A549 (cell line): ENCODE data around the gene ACTR3C. TPM values are rescaled to one million over a fixed set of nuclear protein-coding genes. Genes with fewer than 3 reads are reported as not detected.

ENCODE experiments used
- ATAC-seq, 2 experiments: fragments of 200-7000 bp in 1 of 2; fragments of >200 bp in 1 of 2; cut with Nextera tagmentation in 1 of 2; cut with Tn5 transposase in 1 of 2; 3 replicates each; pipeline versions ENCODE4 v1.8.0 to v1.9.1; 2018 to 2020; ENCODE audit warnings: mild to moderate bottlenecking in 1 of 2, moderate library complexity in 1 of 2
- CTCF ChIA-PET: fragments of 300-600 bp; sonication (Branson Sonifier 250); formaldehyde crosslinking; extraction: SDS; loops from one replicate; lab custom pipeline; 2021; ENCODE audit warnings: antibody characterized with exemption, inconsistent platforms; lab: Yijun Ruan, JAX
- POLR2A ChIA-PET: fragments of 350-600 bp; formaldehyde crosslinking; extraction: SDS; loops from one replicate; lab custom pipeline; 2021; ENCODE audit warnings: antibody characterized with exemption, inconsistent platforms; lab: Yijun Ruan, JAX
- DNase-seq, 2 experiments: peaks; one replicate each; pipeline versions ENCODE4 v3.0.0 to v3.0.0-alpha.2; 2011 to 2016; ENCODE audit warnings: low read depth in 1 of 2, low spot score in 1 of 2
- FAIRE-seq: peaks from 2 replicates; lab custom pipeline; 2011; peaks lifted over from hg19 to GRCh38; lab: Jason Lieb, UNC
- H3K27ac ChIP-seq, 2 experiments: fragments of >200 bp; sonication (Bioruptor Twin); formaldehyde crosslinking; 3 replicates each; pipeline ENCODE4 v1.5.1; 2016 to 2017
- H3K4me1 ChIP-seq: fragments of >200 bp; sonication (Bioruptor Twin); formaldehyde crosslinking; 3 replicates; pipeline ENCODE4 v1.6.1; 2016
- H3K4me2 ChIP-seq: fragments of >200 bp; sonication (Bioruptor Twin); formaldehyde crosslinking; 3 replicates; pipeline ENCODE4 v1.6.1; 2016
- H3K4me3 ChIP-seq: fragments of >200 bp; sonication (Bioruptor Twin); formaldehyde crosslinking; 3 replicates; pipeline ENCODE4 v1.5.1; 2016
- H3K9me3 ChIP-seq: fragments of >200 bp; sonication (Bioruptor Twin); formaldehyde crosslinking; 3 replicates; pipeline ENCODE4 v1.6.1; 2016
- CHD4 ChIP-seq: fragments of 200-600 bp; sonication (generic); IDR thresholded peaks from 2 replicates; pipeline ENCODE4 v1.6.1; 2016; ENCODE audit warnings: antibody characterized with exemption, mild to moderate bottlenecking, borderline replicate concordance
- EHF ChIP-seq: fragments of 250-450 bp; sonication (Bioruptor Pico); IDR thresholded peaks from 2 replicates; pipeline ENCODE4 v1.5.0; 2020; ENCODE audit warnings: mild to moderate bottlenecking
- ELK1 ChIP-seq: fragments of 150-350 bp; IDR thresholded peaks from 2 replicates; pipeline ENCODE4 v1.6.1; 2014; ENCODE audit warnings: low read depth, mild to moderate bottlenecking, low read length
- EP300 ChIP-seq, 2 experiments: fragments of >200 bp; sonication (Bioruptor Twin); formaldehyde crosslinking; IDR thresholded peaks; 2 replicates in 1 of 2; 3 replicates in 1 of 2; pipeline ENCODE4 v1.6.1; 2016 to 2017
- FOSB ChIP-seq: fragments of 250-450 bp; sonication (Bioruptor Pico); IDR thresholded peaks from 2 replicates; pipeline ENCODE4 v1.5.0; 2020; ENCODE audit warnings: mild to moderate bottlenecking, moderate library complexity
- HDAC2 ChIP-seq: fragments of 200-600 bp; sonication (generic); IDR thresholded peaks from 2 replicates; pipeline ENCODE4 v1.6.1; 2016
- HES2 ChIP-seq: fragments of >200 bp; sonication (Bioruptor Twin); formaldehyde crosslinking; IDR thresholded peaks from 2 replicates; pipeline ENCODE4 v1.6.1; 2016
- HOXA7 ChIP-seq: fragments of 250-450 bp; sonication (Bioruptor Pico); IDR thresholded peaks from 2 replicates; pipeline ENCODE4 v1.5.0; 2020; ENCODE audit warnings: mild to moderate bottlenecking, moderate library complexity
- HOXB13 ChIP-seq: fragments of 250-450 bp; sonication (Bioruptor Pico); IDR thresholded peaks from 2 replicates; pipeline ENCODE4 v1.5.0; 2020; ENCODE audit warnings: low read depth, mild to moderate bottlenecking, moderate library complexity
- HOXB5 ChIP-seq: fragments of 250-450 bp; sonication (Bioruptor Pico); IDR thresholded peaks from 2 replicates; pipeline ENCODE4 v1.5.0; 2020; ENCODE audit warnings: mild to moderate bottlenecking, moderate library complexity
- JUNB ChIP-seq: fragments of >200 bp; sonication (Bioruptor Twin); formaldehyde crosslinking; IDR thresholded peaks from 2 replicates; pipeline ENCODE4 v1.6.1; 2016
- KDM1A ChIP-seq: fragments of 200-600 bp; sonication (generic); IDR thresholded peaks from 2 replicates; pipeline ENCODE4 v1.6.1; 2016; ENCODE audit warnings: low read depth, mild to moderate bottlenecking
- MAFK ChIP-seq: fragments of 450-650 bp; IDR thresholded peaks from 2 replicates; pipeline ENCODE4 v1.6.1; 2014; ENCODE audit not compliant: partially characterized antibody
- MAX ChIP-seq: IDR thresholded peaks from 2 replicates; pipeline ENCODE4 v1.6.1; 2012
- MYC ChIP-seq: IDR thresholded peaks from 2 replicates; pipeline ENCODE4 v1.6.1; 2012; ENCODE audit warnings: mild to moderate bottlenecking, inconsistent platforms, low read length, improper control_type of control experiment, borderline replicate concordance
- POLR2AphosphoS2 ChIP-seq: conservative IDR thresholded peaks from 2 replicates; pipeline ENCODE4 v1.6.1; 2012; ENCODE audit warnings: low read length, improper control_type of control experiment, inconsistent platforms
- SMC3 ChIP-seq: fragments of >200 bp; sonication (Bioruptor Twin); formaldehyde crosslinking; IDR thresholded peaks from 3 replicates; pipeline ENCODE4 v1.6.1; 2018; ENCODE audit warnings: inconsistent platforms
- USF2 ChIP-seq: fragments of 450-650 bp; IDR thresholded peaks from 2 replicates; pipeline ENCODE4 v1.6.1; 2014; ENCODE audit warnings: antibody characterized with exemption
- ZFP36 ChIP-seq: fragments of 450-650 bp; IDR thresholded peaks from 2 replicates; pipeline ENCODE4 v1.6.1; 2014; ENCODE audit warnings: borderline replicate concordance; ENCODE audit not compliant: partially characterized antibody
- WGBS: methylation state at CpG from one replicate; pipeline ENCODE4 v1.1.6; 2017; ENCODE audit errors: missing lambda C conversion rate; 5-methylcytosine and 5-hydroxymethylcytosine counted together
- polyA plus RNA-seq, 4 experiments: library from polyadenylated mRNA; depleted of rRNA in 3 of 4; stranded (reverse); fragments of >200 nt; fragmentation: RNase III in 1 of 4; extraction: RNeasy Plus Mini Kit Qiagen cat#74134 plus additional on column Dnase treatment in 1 of 4; gene quantifications; 2 replicates in 3 of 4; 3 replicates in 1 of 4; pipeline ENCODE4 v1.2.3, GENCODE V29; 2011 to 2017

ACTR3C gene
- polyA plus RNA-seq, 2 of the 4 experiments (the other 2 are of a cell fraction) = 0.43 TPM

GRCh38 chr7:150356265-150356897 lies 33.0 kb upstream of the ACTR3C start (continued):
- peak; percentile 68 for TF ChIP-seq SMC3
- TF ChIP-seq HDAC2 = no peak
- no peak for TF ChIP-seq MYC
- TF ChIP-seq CHD4 = no peak
- no peak for TF ChIP-seq FOSB (CRISPR knock-in tag)
- TF ChIP-seq KDM1A = no peak
- TF ChIP-seq HOXB5 (CRISPR knock-in tag) = no peak

GRCh38 chr7:150355666-150356059 lies 32.3 kb upstream of the ACTR3C start:
- TF ChIP-seq ELK1 (no peak), KDM1A (no peak), ZFP36 (no peak), HOXA7 (CRISPR knock-in tag) (no peak)
- H3K4me2 ChIP-seq = no peak overlapping the region
- FAIRE-seq = no peak
- 69% methylated on average over 1 of the region's 1 CpG for WGBS
- ChIA-PET POLR2A (no interaction called here), CTCF (interaction anchor here (0.6 to 3.7 kb wide), 15 partner anchors 10 to 329 kb away, joined by 3 to 44 read pairs (median 4); partner anchors contain the start of genes RARRES2 and REPIN1)
- no peaks in the 10 kb centered on the region for H3K9me3 ChIP-seq
- ATAC-seq = no peak
- no peak overlapping the region for H3K27ac ChIP-seq
- H3K4me1 ChIP-seq = peaks cover 3% of the 10 kb centered on the region; the same call in 1 of the 3 replicates
- no peak for DNase-seq
- H3K4me3 ChIP-seq = no peak overlapping the region

GRCh38 chr7:150351587-150352194 lies 28.3 kb upstream of the ACTR3C start:
- ATAC-seq = peak; percentile 74 to 76
- TF ChIP-seq HOXB13 (CRISPR knock-in tag) (no peak), USF2 (no peak), EP300 (IDR thresholded peaks at IDR 0.05) (no peak), POLR2AphosphoS2 (no peak), ELK1 (no peak), JUNB (no peak), MAFK (no peak), HES2 (no peak), EHF (CRISPR knock-in tag) (no peak), KDM1A (no peak), MAX (no peak)
- no peak for DNase-seq
- POLR2A ChIA-PET = no interaction called here
- Histone ChIP-seq H3K9me3 (no peaks in the 10 kb centered on the region), H3K4me1 (peaks cover 3% of the 10 kb centered on the region; the same call in 1 of the 3 replicates), H3K27ac (no peak overlapping the region), H3K4me3 (no peak overlapping the region), H3K4me2 (peak overlapping the region; percentile 19; the same call in 2 of the 3 replicates)
- CTCF ChIA-PET = no interaction called here
- no peak for FAIRE-seq
- WGBS = 50% methylated on average over 8 of the region's 8 CpGs
